GM19438 (cell line): ENCODE measurements around the gene MAST1.
"Not testable (repeated sequence)": the region's sequence is repeated elsewhere in the genome, so short reads cannot be mapped to it uniquely, and the experiment has no call there.

Source experiments
- ATAC-seq: cut with Tn5 transposase; IDR thresholded peaks from one replicate; pipeline ENCODE4 v1.9.1; 2021; ENCODE audit warnings: low read depth; ENCODE audit not compliant: unreplicated experiment

MAST1 gene

DNA sequence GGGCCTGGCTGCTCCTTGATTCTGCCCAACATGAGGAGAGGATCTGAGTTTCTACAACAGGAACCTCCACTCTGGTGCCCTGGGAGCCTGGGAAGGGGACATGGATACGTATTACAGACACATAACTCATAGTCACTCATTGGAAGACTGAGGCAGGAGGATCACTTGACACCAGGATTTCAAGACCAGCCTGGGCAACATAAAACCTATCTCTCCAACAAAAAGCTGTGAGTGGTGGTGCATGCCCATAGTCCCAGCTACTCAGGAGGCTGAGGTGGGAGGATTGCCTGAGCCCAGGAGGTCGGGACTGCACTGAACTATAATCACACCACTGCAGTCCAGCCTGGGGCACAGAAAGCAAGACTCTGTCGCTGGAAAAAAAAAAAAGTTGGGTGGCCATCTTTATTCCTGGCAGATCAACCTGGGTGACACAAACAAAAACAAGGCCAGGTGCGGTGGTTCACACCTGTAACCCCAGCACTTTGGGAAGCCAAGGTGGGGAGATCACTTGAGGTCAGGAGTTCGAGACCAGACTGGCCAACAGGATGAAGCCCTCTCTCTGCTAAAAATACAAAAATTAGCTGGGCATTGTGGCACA is 49.8 kb downstream of the MAST1 start:
- ATAC-seq, result no peak

DNA sequence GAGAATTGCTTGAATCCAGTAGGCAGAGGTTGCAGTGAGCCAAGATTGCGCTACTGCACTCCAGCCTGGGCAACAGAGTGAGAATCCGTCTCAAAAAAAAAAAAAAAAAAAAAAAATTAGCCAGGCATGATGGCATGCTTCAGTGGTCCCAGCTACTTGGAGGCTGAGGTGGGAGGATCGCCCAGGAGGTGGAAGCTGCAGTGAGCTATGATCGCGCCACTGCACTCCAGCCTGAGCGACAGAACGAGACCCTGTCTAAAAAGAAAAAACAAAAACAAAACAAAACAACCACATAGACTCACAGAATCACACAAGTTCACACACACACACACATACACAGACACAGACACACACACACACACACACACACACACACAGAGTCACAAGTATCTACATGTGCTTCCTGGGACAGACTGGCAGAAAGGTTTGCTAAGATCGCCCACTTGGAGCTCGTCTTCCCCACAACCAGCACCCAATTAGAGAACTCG is 52.0 kb downstream of the MAST1 start:
- ATAC-seq, result not testable (repeated sequence)

DNA sequence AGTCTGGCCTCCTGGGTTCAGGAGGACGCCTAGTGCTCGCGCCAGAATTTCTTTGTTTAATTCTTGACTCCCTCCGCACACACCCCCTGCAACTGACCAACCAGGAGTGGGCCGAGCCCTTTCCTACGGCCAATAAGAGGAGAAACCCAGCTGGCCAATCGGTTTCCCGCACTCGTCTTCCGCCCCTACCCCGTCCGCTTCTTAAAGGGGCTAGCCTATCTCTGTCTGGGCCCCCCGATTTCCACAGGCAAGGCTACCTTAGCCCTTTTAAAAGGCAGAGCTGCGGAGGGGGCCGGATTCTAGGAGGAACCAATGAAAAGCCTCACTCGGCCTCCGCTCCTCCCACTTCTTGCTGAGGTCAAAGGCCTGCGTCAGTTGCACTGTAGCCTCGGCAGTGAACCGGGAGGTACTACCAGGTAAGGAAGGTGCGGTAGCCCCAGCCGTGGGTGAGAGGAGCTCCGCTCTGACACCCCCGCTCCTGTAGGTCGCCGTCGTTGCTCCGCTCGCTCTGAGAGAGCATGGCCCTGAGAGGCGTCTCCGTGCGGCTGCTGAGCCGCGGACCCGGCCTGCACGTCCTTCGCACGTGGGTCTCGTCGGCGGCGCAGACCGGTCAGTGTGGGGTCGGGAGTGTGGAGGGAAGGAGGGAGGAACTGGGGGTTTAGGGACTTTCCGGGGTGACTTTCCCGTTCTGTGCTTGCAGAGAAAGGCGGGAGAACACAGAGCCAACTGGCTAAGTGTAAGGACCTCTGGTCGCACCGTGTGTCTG is 52.7 kb downstream of the MAST1 start, which contains the start of gene GCDH:
TSS of gene GCDH (plus strand) at position 374 of the 766 bp plus-strand sequence. CDS start at position 519, 145 bp downstream.
- ATAC-seq, result peak; percentile 90

DNA sequence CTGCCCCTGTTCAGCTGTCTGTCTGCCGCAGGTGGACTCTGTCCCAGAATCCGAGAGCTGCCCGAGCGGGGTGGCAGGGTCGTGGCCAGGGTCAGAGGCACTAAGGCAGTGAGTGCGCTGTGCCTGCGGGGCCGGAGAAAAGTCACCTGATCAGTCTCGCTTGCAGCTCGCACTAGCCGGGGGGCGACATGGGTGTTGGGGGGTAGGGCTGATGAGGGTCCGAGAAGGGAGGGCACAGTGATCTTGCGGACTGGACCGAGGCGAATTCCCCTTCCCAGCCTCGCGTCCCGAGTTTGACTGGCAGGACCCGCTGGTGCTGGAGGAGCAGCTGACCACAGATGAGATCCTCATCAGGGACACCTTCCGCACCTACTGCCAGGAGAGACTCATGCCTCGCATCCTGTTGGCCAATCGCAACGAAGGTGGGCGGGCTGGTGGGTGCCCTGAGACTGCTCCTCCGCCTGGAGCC is 53.3 kb downstream of the MAST1 start:
- ATAC-seq, result no peak

DNA sequence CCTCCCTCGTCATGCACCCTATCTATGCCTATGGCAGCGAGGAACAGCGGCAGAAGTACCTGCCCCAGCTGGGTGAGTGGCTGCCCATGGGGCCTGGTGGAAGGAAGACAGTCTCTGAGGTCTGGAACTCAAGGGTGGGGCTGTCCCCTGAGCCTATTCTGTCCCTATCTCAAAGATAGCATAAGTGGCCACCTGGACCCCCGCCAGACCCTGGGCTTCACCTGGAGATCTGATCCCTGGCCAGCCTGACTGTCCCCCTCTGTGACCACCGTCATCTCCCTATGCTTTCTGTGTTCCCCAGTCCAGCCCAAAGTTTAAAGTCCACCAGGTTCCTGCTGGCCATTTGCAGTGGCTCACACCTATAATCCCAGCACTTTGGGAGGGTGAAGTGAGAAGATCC is 55.3 kb downstream of the MAST1 start:
- no peak for ATAC-seq

DNA sequence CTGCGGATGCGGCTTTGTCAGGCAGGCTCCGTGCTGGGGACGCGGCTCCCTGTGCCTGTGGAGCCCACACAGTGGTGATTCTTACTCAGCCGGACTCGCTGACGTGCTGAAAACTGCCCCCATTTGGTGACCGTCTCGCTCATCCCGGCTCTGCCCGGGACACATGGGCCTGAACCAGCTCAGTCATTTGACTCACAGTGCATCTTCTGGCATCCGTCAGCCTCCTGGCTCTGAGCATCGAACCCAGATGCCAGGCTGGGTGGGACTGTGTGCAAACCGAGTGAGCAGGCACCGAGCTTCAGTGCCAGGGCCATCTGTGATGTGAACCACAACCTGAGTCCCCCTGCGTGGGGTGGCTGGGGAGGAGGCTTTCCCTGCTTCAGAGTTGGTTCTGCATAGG is 58.1 kb downstream of the MAST1 start:
- no peak for ATAC-seq

DNA sequence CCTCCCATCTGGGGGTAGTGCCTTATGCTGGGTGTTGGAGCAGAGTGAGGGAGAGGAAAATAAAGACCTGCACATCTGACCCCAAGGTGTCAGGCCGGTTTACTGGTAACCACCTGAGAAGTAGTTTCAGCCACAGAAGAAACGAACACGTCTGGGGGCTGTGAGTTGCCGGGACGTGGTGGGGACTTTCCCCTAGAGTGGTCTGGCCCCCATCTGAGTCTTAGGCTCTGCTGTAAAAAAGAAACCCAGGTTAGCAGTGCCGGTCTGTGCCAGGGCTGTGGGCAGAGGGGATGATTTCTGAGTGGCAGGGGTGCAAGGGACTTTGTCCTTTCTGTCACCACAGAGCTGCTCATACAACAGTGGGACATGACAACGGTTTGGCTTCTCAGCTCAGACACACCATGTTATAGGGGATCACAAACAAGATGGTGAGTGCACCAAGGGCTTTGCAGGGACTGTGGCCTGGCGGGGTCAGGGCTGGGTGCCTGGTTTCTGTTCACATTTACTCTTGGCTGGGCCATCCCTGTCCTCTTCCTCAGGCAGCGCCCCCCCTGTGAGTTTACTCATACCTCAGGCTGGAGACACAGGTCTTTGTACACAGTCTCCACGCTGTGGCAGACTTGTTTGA is 61.7 kb downstream of the MAST1 start:
- peak; percentile 89 for ATAC-seq

DNA sequence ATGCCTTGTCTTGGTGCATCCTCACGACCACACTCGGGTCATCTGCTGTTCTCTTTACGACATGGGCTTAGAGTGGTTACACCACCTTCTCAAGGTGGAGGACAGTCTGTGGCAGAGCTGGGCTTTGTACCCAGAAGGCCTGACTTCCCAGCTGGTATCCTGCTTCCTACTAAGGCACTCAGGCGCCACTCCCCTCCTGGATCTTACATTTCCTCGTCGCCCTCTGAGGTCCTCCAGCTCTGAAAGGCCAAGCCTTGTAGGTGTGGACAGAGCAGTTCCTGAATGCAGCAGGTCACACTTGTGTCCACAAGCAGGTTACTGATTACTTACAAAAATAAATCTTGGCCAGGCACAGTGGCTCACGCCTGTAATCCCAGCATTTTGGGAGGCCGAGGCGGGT is 68.9 kb downstream of the MAST1 start:
- ATAC-seq, result no peak

DNA sequence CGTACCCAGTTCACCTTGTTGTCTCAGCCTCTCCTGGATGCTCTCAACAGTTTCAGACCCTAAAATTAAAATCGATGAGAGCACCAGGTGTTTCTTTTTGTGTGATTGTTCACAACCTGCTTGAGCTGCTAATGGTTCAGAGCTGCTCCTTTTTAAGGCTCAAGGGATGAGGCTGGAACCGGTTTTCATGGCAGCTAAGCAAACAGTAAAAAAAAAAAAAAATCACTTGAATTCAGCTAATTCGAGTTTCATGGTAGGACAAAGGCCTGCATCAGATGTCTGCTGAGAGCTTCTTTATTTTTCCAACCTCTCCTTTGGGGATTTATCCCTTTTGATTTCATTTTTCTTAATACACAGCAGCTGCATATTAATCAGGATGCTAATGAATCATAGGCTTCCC is 74.3 kb downstream of the MAST1 start:
- no peak for ATAC-seq

DNA sequence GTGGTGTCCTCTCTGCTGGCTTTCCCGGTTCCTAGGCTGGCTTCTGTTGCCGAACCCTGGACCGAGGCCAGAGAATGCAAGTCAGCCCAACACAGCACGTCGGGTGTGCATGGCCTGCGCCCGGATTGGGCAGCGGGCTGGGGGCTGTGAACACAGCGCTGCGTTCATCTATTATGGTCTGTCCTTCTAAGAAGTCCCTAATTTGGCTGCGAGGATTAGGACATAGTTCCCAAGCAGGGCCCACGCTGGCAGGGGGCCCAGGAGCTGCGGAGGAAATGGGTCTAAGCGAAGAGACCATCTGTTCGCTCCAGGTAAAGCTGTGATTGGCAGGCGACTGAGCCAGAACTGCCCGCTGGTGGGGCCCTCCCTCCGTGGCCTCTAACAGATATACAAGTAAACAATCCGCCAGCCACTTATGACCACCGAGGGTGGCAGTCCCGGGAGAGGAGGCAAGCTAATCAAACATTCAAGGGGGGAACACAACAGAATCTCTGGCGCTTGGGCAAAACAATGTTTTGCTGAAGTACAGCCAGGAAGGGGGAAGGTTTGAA is 74.8 kb downstream of the MAST1 start:
- no peak for ATAC-seq

DNA sequence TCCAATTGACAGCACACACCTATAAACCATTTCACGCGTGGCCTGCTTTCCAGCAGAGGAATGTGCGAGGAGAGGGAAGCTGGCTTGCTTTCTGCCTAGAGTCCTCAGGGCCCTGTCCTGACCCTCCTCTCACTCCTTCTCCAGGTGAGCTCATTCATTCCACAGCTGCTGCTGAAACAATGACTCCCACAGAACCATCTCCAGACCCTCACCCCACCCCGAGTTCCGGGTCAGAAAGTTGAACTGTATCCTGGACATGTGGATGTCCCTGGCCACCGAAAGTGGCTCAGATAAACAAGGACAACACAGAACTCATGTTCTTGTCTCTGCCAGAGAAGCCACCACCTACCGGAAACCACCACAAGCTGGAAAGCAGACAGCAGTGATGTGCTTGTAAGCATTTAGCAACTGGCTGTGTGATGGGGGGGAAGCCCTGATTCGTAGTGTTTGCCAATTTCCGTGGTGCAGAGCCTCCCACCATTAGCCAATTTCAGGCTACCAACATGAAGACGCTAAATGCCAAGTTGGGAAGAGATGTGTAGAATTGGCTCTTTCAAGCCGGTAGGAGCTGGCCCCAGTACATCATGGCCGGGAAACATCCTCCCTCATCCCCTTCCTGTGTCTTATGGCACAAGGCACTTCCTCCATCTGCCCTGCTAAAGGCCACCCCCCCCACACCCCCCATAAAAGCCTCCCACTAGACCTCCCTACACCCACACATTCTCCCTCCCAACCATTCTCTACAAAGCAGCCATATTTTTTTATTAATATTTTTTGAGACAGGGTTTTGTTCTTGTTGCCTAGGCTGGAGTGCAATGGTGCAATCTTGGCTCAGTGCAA is 75.8 kb downstream of the MAST1 start:
- ATAC-seq, result no peak

DNA sequence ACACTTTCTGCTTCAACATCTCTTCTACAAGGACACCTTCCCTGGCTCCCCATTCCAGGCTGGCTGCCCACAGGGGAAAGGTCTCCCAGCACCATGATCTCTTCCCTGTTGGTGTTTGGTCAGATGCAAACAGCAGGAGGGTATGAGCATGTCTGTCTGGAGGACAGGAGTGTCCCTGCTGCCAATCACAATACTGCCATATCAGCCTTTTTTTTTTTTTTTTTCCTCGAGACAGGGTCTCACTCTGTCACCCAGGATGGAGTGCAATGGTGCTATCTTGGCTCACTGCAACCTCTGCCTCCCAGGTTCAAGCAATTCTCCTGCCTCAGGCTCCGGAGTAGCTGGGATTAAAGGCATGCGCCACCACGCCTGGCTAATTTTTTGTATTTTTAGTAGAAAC is 77.5 kb downstream of the MAST1 start:
- not testable (repeated sequence) for ATAC-seq

DNA sequence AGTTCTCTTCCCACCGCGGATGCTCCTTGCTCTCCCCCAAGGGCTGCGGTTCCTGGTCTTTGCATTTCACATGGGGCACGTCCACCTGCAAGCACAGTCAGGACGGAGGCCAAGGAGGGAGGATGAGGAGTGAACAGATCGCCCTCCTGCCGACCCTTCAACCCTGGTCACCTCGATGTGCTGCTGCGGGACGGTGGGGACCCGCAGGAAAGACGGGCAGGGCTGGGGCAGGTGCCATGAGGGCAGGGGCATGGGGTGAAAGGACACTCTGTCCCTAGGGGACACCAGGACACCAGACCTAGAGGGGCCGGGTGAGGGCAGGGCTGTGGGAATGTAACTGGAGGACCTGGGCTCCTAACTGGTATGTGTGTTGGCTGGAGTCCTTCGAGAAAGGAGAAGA is 79.9 kb downstream of the MAST1 start:
- no peak for ATAC-seq

DNA sequence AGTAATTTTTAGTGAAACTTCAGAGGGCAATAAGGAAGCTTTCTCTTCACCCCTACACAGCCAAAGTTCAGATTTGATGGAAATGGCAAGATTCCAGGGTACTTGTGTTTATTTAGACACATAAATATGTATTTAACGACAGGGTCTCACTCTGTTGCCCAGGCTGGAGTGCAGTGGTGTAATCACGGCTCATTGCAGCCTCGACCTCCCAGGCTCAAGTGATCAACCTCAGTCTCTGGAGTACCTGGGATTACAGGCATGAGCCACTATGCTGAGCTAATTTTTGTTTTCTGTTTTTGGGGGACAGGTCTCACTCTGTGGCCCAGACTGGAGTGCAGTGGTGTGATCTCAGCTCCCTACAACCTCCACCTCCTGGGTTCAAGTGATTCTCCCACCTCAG is 82.7 kb downstream of the MAST1 start:
- ATAC-seq, result no peak

DNA sequence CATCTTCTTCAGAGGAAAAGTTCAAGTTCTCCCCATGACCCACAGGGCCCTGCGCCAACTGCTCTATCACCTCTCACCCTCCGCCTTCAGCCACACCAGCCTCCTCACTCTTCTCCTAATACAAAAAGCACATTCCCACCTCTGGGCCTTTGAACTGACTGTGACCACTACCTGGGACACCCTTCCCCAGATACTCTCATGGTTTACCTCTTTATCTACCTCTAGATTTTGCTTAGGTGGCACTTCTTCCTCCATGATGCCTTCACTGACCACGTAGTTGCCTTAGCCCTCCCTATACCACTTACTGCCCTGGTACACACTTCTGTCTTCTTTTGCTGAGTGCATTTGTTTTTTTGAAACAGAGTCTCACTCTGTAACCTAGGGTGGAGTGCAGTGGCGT is 84.6 kb downstream of the MAST1 start:
- ATAC-seq, result no peak
